HepG2 (cell line): ENCODE data around the gene PTCD1. TPM values are rescaled to one million over a fixed set of nuclear protein-coding genes. Genes with fewer than 3 reads are reported as not detected.

ENCODE experiments used
- ATAC-seq: fragments of 200-7000 bp; cut with Tn5 transposase; 3 replicates; pipeline ENCODE4 v1.9.1; 2020; ENCODE audit warnings: mild to moderate bottlenecking, moderate library complexity
- BruUV-seq: library from RNA; stranded (reverse); fragments of 400-500 nt; replicated peaks from 2 replicates; lab custom pipeline; 2021; lab: Mats Ljungman, UMichigan
- CTCF ChIA-PET: fragments of 300-600 bp; formaldehyde crosslinking; extraction: SDS; loops from one replicate; lab custom pipeline; 2021; ENCODE audit warnings: low total read pairs, inconsistent platforms, low intra/inter-chr PET ratio; lab: Yijun Ruan, JAX
- POLR2A ChIA-PET: fragments of 350-600 bp; sonication (Branson Sonifier 250); formaldehyde crosslinking; loops from one replicate; lab custom pipeline; 2020; ENCODE audit warnings: antibody characterized with exemption, inconsistent platforms; lab: Yijun Ruan, JAX
- DNase-seq: peaks from one replicate; pipeline ENCODE4 v3.0.0-alpha.2; 2015; ENCODE audit warnings: low spot score
- FAIRE-seq: peaks from 3 replicates; lab custom pipeline; 2011; peaks lifted over from hg19 to GRCh38; lab: Jason Lieb, UNC
- H2AFZ ChIP-seq: one replicate; pipeline ENCODE4 v1.6.1; 2011; ENCODE audit warnings: low read length, inconsistent platforms
- H3K27ac ChIP-seq: fragments of 300-600 bp; 3 replicates; pipeline ENCODE4 v1.8.0; 2011; ENCODE audit warnings: mixed run types, mild to moderate bottlenecking, mixed read lengths, low read length, inconsistent platforms; ENCODE audit not compliant: insufficient read depth; ENCODE audit errors: extremely low read length
- H3K27me3 ChIP-seq, 2 experiments: fragments of 200-600 bp in 1 of 2; 2 replicates in 1 of 2; 3 replicates in 1 of 2; pipeline versions ENCODE4 v1.6.0 to v1.8.0; 2011; ENCODE audit warnings: low read length in 2 of 2, mild to moderate bottlenecking in 2 of 2, moderate library complexity in 2 of 2, inconsistent platforms in 1 of 2; ENCODE audit not compliant: insufficient read depth in 2 of 2, control insufficient read depth in 1 of 2
- H3K36me3 ChIP-seq, 2 experiments: fragments of 200-600 bp in 1 of 2; replicated peaks in 1 of 2; 2 replicates in 1 of 2; 3 replicates in 1 of 2; pipeline versions ENCODE4 v1.5.1 to v1.8.0; 2011; ENCODE audit warnings: low read length in 2 of 2, inconsistent platforms in 1 of 2; ENCODE audit not compliant: insufficient read depth in 2 of 2, control insufficient read depth in 1 of 2
- H3K4me1 ChIP-seq: 2 replicates; pipeline ENCODE4 v1.5.1; 2012; ENCODE audit warnings: low read length, inconsistent platforms; ENCODE audit not compliant: insufficient read depth
- H3K4me2 ChIP-seq: 2 replicates; pipeline ENCODE4 v1.6.0; 2011; ENCODE audit warnings: low read depth, low read length, inconsistent platforms
- H3K4me3 ChIP-seq, 3 experiments: fragments of 200-600 bp in 1 of 3; sonication (generic), shearing (Covaris generic) in 1 of 3; replicated peaks in 1 of 3; 2 replicates each; pipeline ENCODE4 v1.5.1; 2011 to 2016; ENCODE audit warnings: low read length in 3 of 3, inconsistent platforms in 2 of 3, low read depth in 2 of 3, mild to moderate bottlenecking in 2 of 3, control low read depth in 1 of 3, mixed read lengths in 1 of 3; ENCODE audit not compliant: insufficient read depth in 1 of 3
- H3K79me2 ChIP-seq: one replicate; pipeline ENCODE4 v1.6.1; 2011; ENCODE audit warnings: low read length, inconsistent platforms; ENCODE audit not compliant: insufficient read depth
- H3K9ac ChIP-seq: 2 replicates; pipeline ENCODE4 v1.6.0; 2011; ENCODE audit warnings: mild to moderate bottlenecking, low read depth, low read length, inconsistent platforms; ENCODE audit not compliant: insufficient read depth
- H3K9me3 ChIP-seq: 2 replicates; pipeline ENCODE4 v1.5.1; 2012; ENCODE audit warnings: mild to moderate bottlenecking, low read length
- H4K20me1 ChIP-seq: 2 replicates; pipeline ENCODE4 v1.6.0; 2011; ENCODE audit warnings: inconsistent platforms, mild to moderate bottlenecking, low read length, moderate library complexity; ENCODE audit not compliant: insufficient read depth
- ATF3 ChIP-seq: sonication (generic); formaldehyde crosslinking; IDR thresholded peaks from 2 replicates; pipeline ENCODE4 v1.4.0; 2020; ENCODE audit warnings: missing genetic modification reagents
- CBX5 ChIP-seq: sonication (generic); formaldehyde crosslinking; IDR thresholded peaks from 2 replicates; pipeline ENCODE4 v1.4.0; 2020; ENCODE audit warnings: missing genetic modification reagents, borderline replicate concordance
- EEA1 ChIP-seq: sonication (generic); formaldehyde crosslinking; IDR thresholded peaks from 2 replicates; pipeline ENCODE4 v1.5.1; 2020; ENCODE audit warnings: mild to moderate bottlenecking, missing genetic modification reagents, borderline replicate concordance
- KDM4B ChIP-seq: sonication (generic); formaldehyde crosslinking; IDR thresholded peaks from 2 replicates; pipeline ENCODE4 v1.4.0; 2020; ENCODE audit warnings: missing genetic modification reagents
- MAFK ChIP-seq, 2 experiments: IDR thresholded peaks in 1 of 2; conservative IDR thresholded peaks in 1 of 2; 2 replicates each; pipeline ENCODE4 v1.6.1; 2011; ENCODE audit warnings: improper control_type of control experiment in 2 of 2, low read length in 2 of 2
- NCOA5 ChIP-seq: sonication (generic); formaldehyde crosslinking; IDR thresholded peaks from 2 replicates; pipeline ENCODE4 v1.4.0; 2020; ENCODE audit warnings: missing genetic modification reagents
- SIX4 ChIP-seq: sonication (generic); formaldehyde crosslinking; IDR thresholded peaks from 2 replicates; pipeline ENCODE4 v1.4.0; 2020; ENCODE audit warnings: missing genetic modification reagents
- SMARCE1 ChIP-seq: fragments of 450-650 bp; IDR thresholded peaks from 2 replicates; pipeline ENCODE4 v1.6.1; 2017; ENCODE audit warnings: borderline replicate concordance
- ZKSCAN8 ChIP-seq: IDR thresholded peaks from 2 replicates; pipeline ENCODE4 v1.6.1; 2016; ENCODE audit warnings: borderline replicate concordance, missing genetic modification reagents, missing compliant biosample characterization
- ZNF136 ChIP-seq: sonication (generic); formaldehyde crosslinking; IDR thresholded peaks from 2 replicates; pipeline ENCODE4 v1.8.1; 2022; ENCODE audit warnings: low read depth, mild to moderate bottlenecking, moderate library complexity, missing genetic modification reagents
- ZNF329 ChIP-seq: sonication (generic); formaldehyde crosslinking; IDR thresholded peaks from 2 replicates; pipeline ENCODE4 v1.9.0; 2021; ENCODE audit warnings: low read depth, mild to moderate bottlenecking, missing genetic modification reagents
- ZNF343 ChIP-seq: sonication (generic); formaldehyde crosslinking; IDR thresholded peaks from 2 replicates; pipeline ENCODE4 v1.4.0; 2020; ENCODE audit warnings: mild to moderate bottlenecking, missing genetic modification reagents
- ZNF549 ChIP-seq: sonication (generic); formaldehyde crosslinking; IDR thresholded peaks from 2 replicates; pipeline ENCODE4 v1.5.0; 2020; ENCODE audit warnings: missing genetic modification reagents
- ZNF570 ChIP-seq: sonication (generic); formaldehyde crosslinking; IDR thresholded peaks from 2 replicates; pipeline ENCODE4 v1.4.0; 2020; ENCODE audit warnings: mild to moderate bottlenecking, missing genetic modification reagents, borderline replicate concordance
- ZNF766 ChIP-seq: sonication (generic); formaldehyde crosslinking; IDR thresholded peaks from 2 replicates; pipeline ENCODE4 v1.5.0; 2020; ENCODE audit warnings: missing genetic modification reagents, borderline replicate concordance
- ZSCAN30 ChIP-seq: sonication (generic); formaldehyde crosslinking; IDR thresholded peaks from 2 replicates; pipeline ENCODE4 v1.5.0; 2020; ENCODE audit warnings: mild to moderate bottlenecking, missing genetic modification reagents
- WGBS: methylation state at CpG from one replicate; pipeline ENCODE4 v1.1.6; 2017; ENCODE audit warnings: low lambda C conversion rate; 5-methylcytosine and 5-hydroxymethylcytosine counted together
- in situ Hi-C: cut with HindIII; loops from 2 replicates; pipeline ENCODE4 v1.10.0; 2017; ENCODE audit warnings: low pct_unique_long_range_greater_than_20kb; ENCODE audit not compliant: extremely low pct_ligation_motif_present
- intact Hi-C: fragments of 100-400 bp; cut with micrococcal nuclease; formaldehyde crosslinking; loops from one replicate; pipeline ENCODE4 v1.10.0; 2022; ENCODE audit not compliant: unreplicated experiment
- polyA plus RNA-seq, 8 experiments: library from polyadenylated mRNA; depleted of rRNA in 3 of 8; stranded (reverse) in 7 of 8; unstranded in 1 of 8; fragments of >200 nt; fragmentation: Illumina TruSeq in 4 of 8; extraction: Trizol in 4 of 8; gene quantifications; 2 replicates each; pipeline versions ENCODE4 v1.2.1 to v1.2.3, GENCODE V29; 2011 to 2016; ENCODE audit warnings: low read depth in 4 of 8, missing spikeins in 1 of 8, mixed read lengths in 1 of 8; ENCODE audit not compliant: insufficient read depth in 1 of 8
- total RNA-seq, 5 experiments: library from RNA; depleted of rRNA; stranded (reverse); fragments of >200 nt; fragmentation: Illumina TruSeq; extraction: Trizol; gene quantifications; 2 replicates each; pipeline ENCODE4 v1.2.3, GENCODE V29; 2016; ENCODE audit warnings: low read depth in 1 of 5
- TF ChIP-seq, protein P1 (sequence below): IDR thresholded peaks from 2 replicates; pipeline ENCODE4 v1.6.1; 2016; ENCODE audit warnings: missing compliant biosample characterization, missing genetic modification reagents, borderline replicate concordance
- TF ChIP-seq, protein P2 (sequence below): sonication (generic); formaldehyde crosslinking; IDR thresholded peaks from 2 replicates; pipeline ENCODE4 v1.4.0; 2020; ENCODE audit warnings: missing genetic modification reagents, borderline replicate concordance

Gene PTCD1
- total and polyA plus RNA-seq, 2 of the 13 experiments (the other 11 are each of a cell fraction or from before 2014, with no cell fraction given): 3.0 to 8.4 TPM

GRCh38 chr7:99369767-99370391, 68.7 kb downstream of the PTCD1 start:
- Histone ChIP-seq H3K4me2 (no peak overlapping the region), H3K27me3 (no peaks in the 10 kb centered on the region), H3K4me1 (peaks cover 27% of the 10 kb centered on the region), H4K20me1 (no peaks in the 10 kb centered on the region), H3K9ac (no peak overlapping the region), H3K4me3 (no peak overlapping the region), H3K79me2 (no peaks in the 10 kb centered on the region), H3K27ac (no peak overlapping the region), H2AFZ (no peak overlapping the region), H3K9me3 (no peaks in the 10 kb centered on the region), H3K36me3 (peaks cover 4 to 21% of the 10 kb centered on the region in 2 experiments; a peak in 4 of 5 replicates)
- TF ChIP-seq ZNF766 (CRISPR knock-in tag) (no peak), MAFK (conservative IDR thresholded peaks at IDR 0.05 in 1 of 2, IDR thresholded peaks at IDR 0.05 in 1 of 2; ENCODE audit: low read length in 2 of 2) (no peak), ATF3 (no peak), EEA1 (CRISPR knock-in tag) (no peak), NCOA5 (no peak), ZSCAN30 (CRISPR knock-in tag) (no peak), ZNF136 (no peak), ZNF343 (CRISPR knock-in tag) (no peak), ZNF329 (no peak), ZKSCAN8 (CRISPR knock-in tag) (no peak), ZNF549 (CRISPR knock-in tag) (no peak), SIX4 (CRISPR knock-in tag) (no peak), ZNF570 (CRISPR knock-in tag) (no peak), CBX5 (CRISPR knock-in tag) (no peak), KDM4B (CRISPR knock-in tag) (no peak), SMARCE1 (no peak)
- TF ChIP-seq, protein P1, sequence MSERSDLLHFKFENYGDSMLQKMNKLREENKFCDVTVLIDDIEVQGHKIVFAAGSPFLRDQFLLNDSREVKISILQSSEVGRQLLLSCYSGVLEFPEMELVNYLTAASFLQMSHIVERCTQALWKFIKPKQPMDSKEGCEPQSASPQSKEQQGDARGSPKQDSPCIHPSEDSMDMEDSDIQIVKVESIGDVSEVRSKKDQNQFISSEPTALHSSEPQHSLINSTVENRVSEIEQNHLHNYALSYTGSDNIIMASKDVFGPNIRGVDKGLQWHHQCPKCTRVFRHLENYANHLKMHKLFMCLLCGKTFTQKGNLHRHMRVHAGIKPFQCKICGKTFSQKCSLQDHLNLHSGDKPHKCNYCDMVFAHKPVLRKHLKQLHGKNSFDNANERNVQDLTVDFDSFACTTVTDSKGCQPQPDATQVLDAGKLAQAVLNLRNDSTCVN: no peak
- TF ChIP-seq, protein P2, sequence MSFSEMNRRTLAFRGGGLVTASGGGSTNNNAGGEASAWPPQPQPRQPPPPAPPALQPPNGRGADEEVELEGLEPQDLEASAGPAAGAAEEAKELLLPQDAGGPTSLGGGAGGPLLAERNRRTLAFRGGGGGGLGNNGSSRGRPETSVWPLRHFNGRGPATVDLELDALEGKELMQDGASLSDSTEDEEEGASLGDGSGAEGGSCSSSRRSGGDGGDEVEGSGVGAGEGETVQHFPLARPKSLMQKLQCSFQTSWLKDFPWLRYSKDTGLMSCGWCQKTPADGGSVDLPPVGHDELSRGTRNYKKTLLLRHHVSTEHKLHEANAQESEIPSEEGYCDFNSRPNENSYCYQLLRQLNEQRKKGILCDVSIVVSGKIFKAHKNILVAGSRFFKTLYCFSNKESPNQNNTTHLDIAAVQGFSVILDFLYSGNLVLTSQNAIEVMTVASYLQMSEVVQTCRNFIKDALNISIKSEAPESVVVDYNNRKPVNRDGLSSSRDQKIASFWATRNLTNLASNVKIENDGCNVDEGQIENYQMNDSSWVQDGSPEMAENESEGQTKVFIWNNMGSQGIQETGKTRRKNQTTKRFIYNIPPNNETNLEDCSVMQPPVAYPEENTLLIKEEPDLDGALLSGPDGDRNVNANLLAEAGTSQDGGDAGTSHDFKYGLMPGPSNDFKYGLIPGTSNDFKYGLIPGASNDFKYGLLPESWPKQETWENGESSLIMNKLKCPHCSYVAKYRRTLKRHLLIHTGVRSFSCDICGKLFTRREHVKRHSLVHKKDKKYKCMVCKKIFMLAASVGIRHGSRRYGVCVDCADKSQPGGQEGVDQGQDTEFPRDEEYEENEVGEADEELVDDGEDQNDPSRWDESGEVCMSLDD: no peak
- no TSS peak for BruUV-seq
- FAIRE-seq: no peak
- intact Hi-C loops (loop anchor here (5.0 kb wide), 1 partner anchor 37 kb away; the partner anchor contains the start of genes BUD31 and PDAP1), in situ Hi-C loops (no loop called here)
- no peak for ATAC-seq
- WGBS: 90% methylated on average over 9 of the region's 9 CpGs
- CTCF ChIA-PET: no interaction called here
- POLR2A ChIA-PET: interaction anchor here (1.2 kb wide), 1 partner anchor 10 kb away, joined by 6 read pairs; no protein-coding TSS in a partner anchor
- no peak for DNase-seq
